ENCODE measurements around the gene COQ9.

The COQ9 gene

GRCh38 chr16:57473906-57474305 is 26.6 kb downstream of the COQ9 start:
- DNase-seq, result no peak

- DNase-seq, result no peak
These were observed 27.7 kb downstream of the COQ9 start for GRCh38 chr16:57474671-57475661.

GRCh38 chr16:57475711-57476339 is 28.5 kb downstream of the COQ9 start:
- peak; percentile 40 for DNase-seq

GRCh38 chr16:57476546-57477410 is 29.5 kb downstream of the COQ9 start:
- DNase-seq, result no peak

- DNase-seq, result no peak
These were observed 30.4 kb downstream of the COQ9 start for GRCh38 chr16:57477531-57478202.

GRCh38 chr16:57478396-57479204 is 31.3 kb downstream of the COQ9 start:
- DNase-seq, result no peak

- DNase-seq, result no peak
These were observed 32.1 kb downstream of the COQ9 start for GRCh38 chr16:57479205-57479975.

- no peak for DNase-seq
These were observed 32.9 kb downstream of the COQ9 start for GRCh38 chr16:57479976-57480753.

- no peak for DNase-seq
These were observed 33.5 kb downstream of the COQ9 start for GRCh38 chr16:57480754-57481230.

- no peak for DNase-seq
These were observed 34.1 kb downstream of the COQ9 start for GRCh38 chr16:57481421-57481820.

GRCh38 chr16:57482845-57483545 is 35.7 kb downstream of the COQ9 start:
- no peak for DNase-seq

GRCh38 chr16:57483725-57484514 is 36.6 kb downstream of the COQ9 start:
- DNase-seq, result no peak

- DNase-seq, result no peak
These were observed 37.3 kb downstream of the COQ9 start for GRCh38 chr16:57484515-57485005.

- no peak for DNase-seq
These were observed 38.0 kb downstream of the COQ9 start for GRCh38 chr16:57485091-57485915.

GRCh38 chr16:57485916-57486857 is 38.9 kb downstream of the COQ9 start, which contains the start of gene DOK4:
DOK4 (minus strand) TSS chr16:57486493; CDS start chr16:57479507, 6,986 bp downstream.
- DNase-seq, result peak; percentile 14

Data from DMS153 (cell line).